Stromal cell of bone marrow (primary cell): Measurements from ENCODE around the gene MEI4.
"Not testable (repeated sequence)": the region's sequence is repeated elsewhere in the genome, so short reads cannot be mapped to it uniquely, and the experiment has no call there.

Experiments
- DNase-seq: peaks from one replicate; pipeline ENCODE4 v3.0.0-alpha.2; 2012; ENCODE audit warnings: low read depth

Gene MEI4

GRCh38 chr6:77652739-77653138 lies at the start of gene MEI4:
Gene MEI4 (plus strand): TSS chr6:77653039. CDS start chr6:77690672, 37,633 bp downstream.
- DNase-seq, result no peak

- no peak for DNase-seq
These were observed 48.4 kb upstream of the MEI4 start for GRCh38 chr6:77604476-77604875.

- no peak for DNase-seq
These were observed 45.8 kb upstream of the MEI4 start for GRCh38 chr6:77607004-77607403.

GRCh38 chr6:77609106-77609505 lies 43.7 kb upstream of the MEI4 start:
- DNase-seq, result no peak

GRCh38 chr6:77619114-77619513 lies 33.7 kb upstream of the MEI4 start:
- DNase-seq, result no peak

- DNase-seq, result no peak
These were observed 32.5 kb upstream of the MEI4 start for GRCh38 chr6:77620278-77620882.

- no peak for DNase-seq
These were observed 28.3 kb upstream of the MEI4 start for GRCh38 chr6:77624515-77624914.

GRCh38 chr6:77626426-77626825 lies 26.4 kb upstream of the MEI4 start:
- peak; percentile 55 for DNase-seq

- no peak for DNase-seq
These were observed 22.8 kb upstream of the MEI4 start for GRCh38 chr6:77630014-77630413.

- no peak for DNase-seq
These were observed 19.4 kb upstream of the MEI4 start for GRCh38 chr6:77633471-77633870.

- DNase-seq, result peak; percentile 53
These were observed 18.7 kb upstream of the MEI4 start for GRCh38 chr6:77633993-77634715.

- no peak for DNase-seq
These were observed 14.6 kb upstream of the MEI4 start for GRCh38 chr6:77638129-77638830.

GRCh38 chr6:77644102-77644705 lies 8.6 kb upstream of the MEI4 start:
- DNase-seq, result no peak

GRCh38 chr6:77650098-77650663 lies 2.7 kb upstream of the MEI4 start:
- DNase-seq, result no peak

GRCh38 chr6:77653816-77654215 lies 977 bp downstream of the MEI4 start:
- DNase-seq, result no peak

- not testable (repeated sequence) for DNase-seq
These were observed 2.2 kb downstream of the MEI4 start for GRCh38 chr6:77655035-77655434.

- DNase-seq, result no peak
These were observed 4.3 kb downstream of the MEI4 start for GRCh38 chr6:77656999-77657764.

- DNase-seq, result no peak
These were observed 13.5 kb downstream of the MEI4 start for GRCh38 chr6:77666340-77666739.

GRCh38 chr6:77666846-77667245 lies 14.0 kb downstream of the MEI4 start:
- DNase-seq, result no peak

GRCh38 chr6:77669913-77670312 lies 17.1 kb downstream of the MEI4 start:
- no peak for DNase-seq

- no peak for DNase-seq
These were observed 21.4 kb downstream of the MEI4 start for GRCh38 chr6:77674211-77674610.

GRCh38 chr6:77678048-77678447 lies 25.2 kb downstream of the MEI4 start:
- DNase-seq, result no peak
